Spleen (tissue), 7 donors: Measurements from ENCODE around the gene SUN1.

Experiments used
- POLR2AphosphoS5 ChIP-seq, 3 donors: sonication (generic); formaldehyde crosslinking; IDR thresholded peaks; one replicate each; pipeline ENCODE4 v1.5.1; 2017; ENCODE audit warnings: antibody characterized with exemption in 3 of 3
- TF ChIP-seq, protein P1 (sequence below), 11 experiments: fragments of 200-600 bp in 7 of 11; fragments of 450-650 bp in 4 of 11; sonication (generic) in 4 of 11; IDR thresholded peaks in 8 of 11; conservative IDR thresholded peaks in 3 of 11; 1 replicate in 7 of 11; 2 replicates in 4 of 11; pipeline versions ENCODE4 v1.4.0 to v1.8.0; 2016 to 2021; ENCODE audit warnings: antibody characterized with exemption in 11 of 11, inconsistent platforms in 4 of 11, mild to moderate bottlenecking in 1 of 11
- donor health status: DM: no; HTN: no; CAD: no; lungs with moderate emphysema.
- donor health status: DM: no; HTN: no; CAD: no.
- donor health status: DM: no; HTN: no; CAD: no.

DNA sequence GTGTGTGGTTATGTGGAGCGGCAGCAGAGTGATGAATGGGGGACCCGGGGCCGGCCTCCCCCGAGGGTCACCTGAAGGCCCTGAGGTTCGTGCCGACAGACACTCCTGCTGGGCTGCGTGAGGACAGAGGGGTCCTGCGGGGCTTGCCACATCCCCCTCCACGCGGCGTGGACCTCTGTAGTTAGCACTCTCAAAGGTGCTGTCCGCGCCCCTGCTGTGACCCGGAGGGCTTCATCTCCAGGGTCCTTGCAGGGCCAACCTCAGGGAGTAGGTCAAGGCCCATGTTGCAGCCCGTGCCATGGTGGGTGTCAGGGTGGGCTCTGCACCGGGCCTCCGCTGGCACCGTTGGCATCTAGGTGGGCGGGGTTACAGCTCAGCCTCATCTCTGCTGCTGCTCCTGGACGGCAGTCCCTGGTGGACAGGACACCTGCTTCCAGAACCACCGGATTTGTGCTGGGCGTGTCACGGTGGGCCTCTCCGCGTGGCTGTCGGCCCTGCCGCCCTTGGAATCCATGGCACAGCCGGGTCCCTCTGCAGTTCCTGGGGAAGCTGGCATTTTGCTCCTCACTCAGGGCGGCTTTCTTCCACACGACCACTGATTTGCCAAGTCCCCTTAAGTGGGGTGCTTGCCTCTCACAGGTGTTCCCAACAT, 24.3 kb downstream of the SUN1 start:
- TF ChIP-seq POLR2AphosphoS5 (IDR thresholded peaks at IDR 0.05), result peak in 1 of 3 donors; percentile 40
- TF ChIP-seq, protein P1, sequence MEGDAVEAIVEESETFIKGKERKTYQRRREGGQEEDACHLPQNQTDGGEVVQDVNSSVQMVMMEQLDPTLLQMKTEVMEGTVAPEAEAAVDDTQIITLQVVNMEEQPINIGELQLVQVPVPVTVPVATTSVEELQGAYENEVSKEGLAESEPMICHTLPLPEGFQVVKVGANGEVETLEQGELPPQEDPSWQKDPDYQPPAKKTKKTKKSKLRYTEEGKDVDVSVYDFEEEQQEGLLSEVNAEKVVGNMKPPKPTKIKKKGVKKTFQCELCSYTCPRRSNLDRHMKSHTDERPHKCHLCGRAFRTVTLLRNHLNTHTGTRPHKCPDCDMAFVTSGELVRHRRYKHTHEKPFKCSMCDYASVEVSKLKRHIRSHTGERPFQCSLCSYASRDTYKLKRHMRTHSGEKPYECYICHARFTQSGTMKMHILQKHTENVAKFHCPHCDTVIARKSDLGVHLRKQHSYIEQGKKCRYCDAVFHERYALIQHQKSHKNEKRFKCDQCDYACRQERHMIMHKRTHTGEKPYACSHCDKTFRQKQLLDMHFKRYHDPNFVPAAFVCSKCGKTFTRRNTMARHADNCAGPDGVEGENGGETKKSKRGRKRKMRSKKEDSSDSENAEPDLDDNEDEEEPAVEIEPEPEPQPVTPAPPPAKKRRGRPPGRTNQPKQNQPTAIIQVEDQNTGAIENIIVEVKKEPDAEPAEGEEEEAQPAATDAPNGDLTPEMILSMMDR (IDR thresholded peaks at IDR 0.05 in 8 of 11, conservative IDR thresholded peaks at IDR 0.05 in 3 of 11), result no peak
